CD4-positive, alpha-beta T cell treated with Interferon gamma for 1 hour (primary cell): ENCODE results near the gene CDC42SE2.
"Not testable (repeated sequence)": the region's sequence is repeated elsewhere in the genome, so short reads cannot be mapped to it uniquely, and the experiment has no call there.

Experiments used
- DNase-seq: peaks from one replicate; pipeline ENCODE4 v3.0.0-alpha.2; 2020

The CDC42SE2 gene

GRCh38 chr5:131252824-131253171 is 11.1 kb upstream of the CDC42SE2 start:
- peak; percentile 85 for DNase-seq

- not testable (repeated sequence) for DNase-seq
Observed at GRCh38 chr5:131254025-131254424, 9.8 kb upstream of the CDC42SE2 start.

GRCh38 chr5:131254741-131255140 is 9.1 kb upstream of the CDC42SE2 start:
- DNase-seq: no peak

GRCh38 chr5:131256507-131256823 is 7.4 kb upstream of the CDC42SE2 start:
- DNase-seq: no peak

- DNase-seq: no peak
Observed at GRCh38 chr5:131258733-131259132, 5.1 kb upstream of the CDC42SE2 start.

- DNase-seq: no peak
Observed at GRCh38 chr5:131259326-131259725, 4.5 kb upstream of the CDC42SE2 start.

GRCh38 chr5:131260895-131261294 is 3.0 kb upstream of the CDC42SE2 start:
- DNase-seq: no peak

GRCh38 chr5:131261483-131261882 is 2.4 kb upstream of the CDC42SE2 start:
- no peak for DNase-seq

GRCh38 chr5:131262953-131263541 is 806 bp upstream of the CDC42SE2 start:
- no peak for DNase-seq

- peak; percentile 49 for DNase-seq
Observed at GRCh38 chr5:131264451-131265099, 722 bp downstream of the CDC42SE2 start.

GRCh38 chr5:131265311-131265803 is 1.5 kb downstream of the CDC42SE2 start:
- DNase-seq: no peak

- DNase-seq: peak; percentile 61
Observed at GRCh38 chr5:131266370-131267060, 2.7 kb downstream of the CDC42SE2 start.

GRCh38 chr5:131268758-131269370 is 5.0 kb downstream of the CDC42SE2 start:
- DNase-seq: no peak

- no peak for DNase-seq
Observed at GRCh38 chr5:131270809-131271208, 7.0 kb downstream of the CDC42SE2 start.

GRCh38 chr5:131271888-131272287 is 8.0 kb downstream of the CDC42SE2 start:
- DNase-seq: not testable (repeated sequence)

- no peak for DNase-seq
Observed at GRCh38 chr5:131272307-131272706, 8.5 kb downstream of the CDC42SE2 start.

- no peak for DNase-seq
Observed at GRCh38 chr5:131272724-131273123, 8.9 kb downstream of the CDC42SE2 start.

GRCh38 chr5:131274326-131275063 is 10.6 kb downstream of the CDC42SE2 start:
- no peak for DNase-seq

- DNase-seq: no peak
Observed at GRCh38 chr5:131276072-131276471, 12.2 kb downstream of the CDC42SE2 start.

- DNase-seq: no peak
Observed at GRCh38 chr5:131277447-131277846, 13.6 kb downstream of the CDC42SE2 start.

GRCh38 chr5:131277875-131278740 is 14.3 kb downstream of the CDC42SE2 start:
- DNase-seq: no peak

- not testable (repeated sequence) for DNase-seq
Observed at GRCh38 chr5:131278741-131279124, 14.9 kb downstream of the CDC42SE2 start.
